Peyer's patch (tissue), 4 donors: ENCODE results near the gene FAM193A. TPM values are rescaled to one million over a fixed set of nuclear protein-coding genes. Genes with fewer than 3 reads are reported as not detected.
A peak's percentile ranks its signal among the peaks of the same experiment; 100 is the strongest.
"Not testable (repeated sequence)": the region's sequence is repeated elsewhere in the genome, so short reads cannot be mapped to it uniquely, and the experiment has no call there.

Experiments used
- DNase-seq, 3 donors: peaks; one replicate each; pipeline ENCODE4 v3.0.0-alpha.2; 2017 to 2019
- H3K27ac ChIP-seq, 4 donors: fragments of 200-600 bp; sonication (generic); one replicate each; pipeline ENCODE4 v1.5.1; 2016 to 2019
- H3K27me3 ChIP-seq, 2 donors: fragments of 200-600 bp; sonication (generic); one replicate each; pipeline ENCODE4 v1.5.1; 2019
- H3K36me3 ChIP-seq, 3 donors: fragments of 200-600 bp; sonication (generic); one replicate each; pipeline ENCODE4 v1.5.1; 2016 to 2019
- H3K4me1 ChIP-seq, 4 donors: fragments of 200-600 bp; sonication (generic); one replicate each; pipeline ENCODE4 v1.5.1; 2016 to 2019
- H3K4me3 ChIP-seq, 4 donors: fragments of 200-600 bp; sonication (generic); 1 replicate in 3 of 4; 2 replicates in 1 of 4; pipeline ENCODE4 v1.5.1; 2016 to 2019; ENCODE audit warnings: mild to moderate bottlenecking in 1 of 4
- H3K9me3 ChIP-seq, 4 donors: fragments of 200-600 bp; sonication (generic); one replicate each; pipeline ENCODE4 v1.5.1; 2016 to 2019; ENCODE audit warnings: mild to moderate bottlenecking in 1 of 4
- CTCF ChIP-seq, 6 experiments: fragments of 450-650 bp in 4 of 6; fragments of 200-600 bp in 2 of 6; sonication (generic) in 1 of 6; IDR thresholded peaks; one replicate each; pipeline ENCODE4 v1.5.1; 2017 to 2019; ENCODE audit warnings: antibody characterized with exemption in 6 of 6, mild to moderate bottlenecking in 3 of 6, moderate library complexity in 1 of 6
- POLR2A ChIP-seq, 2 donors: fragments of 450-650 bp; IDR thresholded peaks; one replicate each; pipeline ENCODE4 v1.5.1; 2017; ENCODE audit warnings: antibody characterized with exemption in 2 of 2, mild to moderate bottlenecking in 2 of 2, moderate library complexity in 2 of 2
- total RNA-seq, 4 donors: library from RNA; depleted of rRNA; stranded (reverse); fragments of >200 nt; gene quantifications; one replicate each; pipeline ENCODE4 v1.1.0, GENCODE V29; 2016

The FAM193A gene
- total RNA-seq, 4 donors from 2014 or later = 38.2 to 77.6 (median 51.2) TPM

- Histone ChIP-seq H3K4me1 (peaks cover 0 to 8% (median 0%) of the 10 kb centered on the region in 4 donors), H3K4me3 (no peak overlapping the region), H3K9me3 (no peaks in the 10 kb centered on the region), H3K27ac (no peak overlapping the region), H3K36me3 (no peaks in the 10 kb centered on the region), H3K27me3 (no peaks in the 10 kb centered on the region)
- no peak for TF ChIP-seq POLR2A (IDR thresholded peaks at IDR 0.05)
- no peak for TF ChIP-seq CTCF (IDR thresholded peaks at IDR 0.05)
- no peak for DNase-seq
Observed at GRCh38 chr4:2606960-2607506, 70.6 kb downstream of the FAM193A start.

GRCh38 chr4:2607822-2608221 is 71.4 kb downstream of the FAM193A start:
- Histone ChIP-seq H3K4me1 (peaks cover 0 to 8% (median 0%) of the 10 kb centered on the region in 4 donors), H3K9me3 (no peaks in the 10 kb centered on the region), H3K27me3 (no peaks in the 10 kb centered on the region), H3K27ac (no peak overlapping the region), H3K4me3 (no peak overlapping the region), H3K36me3 (no peaks in the 10 kb centered on the region)
- DNase-seq = no peak
- no peak for TF ChIP-seq CTCF (IDR thresholded peaks at IDR 0.05)
- no peak for TF ChIP-seq POLR2A (IDR thresholded peaks at IDR 0.05)

- TF ChIP-seq CTCF (IDR thresholded peaks at IDR 0.05) (no peak), POLR2A (IDR thresholded peaks at IDR 0.05) (no peak)
- Histone ChIP-seq H3K4me3 (no peak overlapping the region), H3K9me3 (no peaks in the 10 kb centered on the region), H3K4me1 (peaks cover 0 to 8% (median 0%) of the 10 kb centered on the region in 4 donors), H3K36me3 (no peaks in the 10 kb centered on the region), H3K27me3 (no peaks in the 10 kb centered on the region), H3K27ac (no peak overlapping the region)
- DNase-seq = peak in 1 of 3 donors; percentile 13
Observed at GRCh38 chr4:2608291-2608690, 71.8 kb downstream of the FAM193A start.

GRCh38 chr4:2615821-2616220 is 79.4 kb downstream of the FAM193A start:
- H3K36me3 ChIP-seq = no peaks in the 10 kb centered on the region
- peak in 1 of 3 donors; percentile 45 for DNase-seq
- TF ChIP-seq POLR2A (IDR thresholded peaks at IDR 0.05) = no peak
- no peak for TF ChIP-seq CTCF (IDR thresholded peaks at IDR 0.05)
- no peak overlapping the region for H3K27ac ChIP-seq
- no peaks in the 10 kb centered on the region for H3K4me1 ChIP-seq
- no peaks in the 10 kb centered on the region for H3K9me3 ChIP-seq
- no peak overlapping the region for H3K4me3 ChIP-seq
- H3K27me3 ChIP-seq = no peaks in the 10 kb centered on the region

GRCh38 chr4:2617955-2618354 is 81.5 kb downstream of the FAM193A start:
- H3K9me3 ChIP-seq = no peaks in the 10 kb centered on the region
- no peaks in the 10 kb centered on the region for H3K4me1 ChIP-seq
- no peak overlapping the region for H3K4me3 ChIP-seq
- no peaks in the 10 kb centered on the region for H3K27me3 ChIP-seq
- no peaks in the 10 kb centered on the region for H3K36me3 ChIP-seq
- no peak for DNase-seq
- H3K27ac ChIP-seq = no peak overlapping the region
- no peak for TF ChIP-seq POLR2A (IDR thresholded peaks at IDR 0.05)
- no peak for TF ChIP-seq CTCF (IDR thresholded peaks at IDR 0.05)

- not testable (repeated sequence) for H3K9me3 ChIP-seq, H3K27me3 ChIP-seq, H3K36me3 ChIP-seq, H3K4me3 ChIP-seq, H3K27ac ChIP-seq, H3K4me1 ChIP-seq
- peak in 1 of 3 donors; percentile 37 for DNase-seq
Observed at GRCh38 chr4:2618729-2619128, 82.3 kb downstream of the FAM193A start.
